SK-N-SH treated with all-trans-retinoic acid at 6 μM for 48 hours (cell line): ENCODE results near the gene DEDD2.

ENCODE experiments used
- ATAC-seq: fragments of 200-7000 bp; cut with Tn5 transposase; 3 replicates; pipeline ENCODE4 v1.9.1; 2020; ENCODE audit warnings: mild to moderate bottlenecking, moderate library complexity
- ARNTL ChIP-seq: fragments of 450-650 bp; formaldehyde crosslinking; IDR thresholded peaks from 2 replicates; pipeline ENCODE4 v1.5.0; 2020; ENCODE audit warnings: low read depth, mild to moderate bottlenecking, moderate library complexity, borderline replicate concordance
- BACH2 ChIP-seq: fragments of 250-450 bp; sonication (Bioruptor Pico); IDR thresholded peaks from 2 replicates; pipeline ENCODE4 v1.9.0; 2021; ENCODE audit warnings: mild to moderate bottlenecking, borderline replicate concordance
- CREB5 ChIP-seq: fragments of 250-450 bp; sonication (Bioruptor Pico); IDR thresholded peaks from 2 replicates; pipeline ENCODE4 v1.5.1; 2020; ENCODE audit warnings: low read depth, mild to moderate bottlenecking, moderate library complexity
- CSDC2 ChIP-seq: fragments of 250-450 bp; sonication (Bioruptor Pico); IDR thresholded peaks from 2 replicates; pipeline ENCODE4 v1.5.0; 2020; ENCODE audit warnings: mild to moderate bottlenecking, moderate library complexity
- ESRRG ChIP-seq: fragments of 250-450 bp; sonication (Bioruptor Pico); IDR thresholded peaks from 2 replicates; pipeline ENCODE4 v1.6.1; 2021; ENCODE audit warnings: mild to moderate bottlenecking
- GLIS3 ChIP-seq: fragments of 250-450 bp; sonication (Bioruptor Pico); IDR thresholded peaks from 2 replicates; pipeline ENCODE4 v1.5.0; 2020; ENCODE audit warnings: mild to moderate bottlenecking, moderate library complexity
- ISL1 ChIP-seq: fragments of 250-450 bp; sonication (Bioruptor Pico); IDR thresholded peaks from 2 replicates; pipeline ENCODE4 v2.1.2; 2022; ENCODE audit warnings: mild to moderate bottlenecking, moderate library complexity
- OSR1 ChIP-seq: fragments of 250-450 bp; sonication (Bioruptor Pico); IDR thresholded peaks from 2 replicates; pipeline ENCODE4 v1.8.0; 2022; ENCODE audit warnings: moderate library complexity, mild to moderate bottlenecking, inconsistent platforms
- PATZ1 ChIP-seq: fragments of 250-450 bp; sonication (Bioruptor Pico); IDR thresholded peaks from 2 replicates; pipeline ENCODE4 v1.8.0; 2020; ENCODE audit warnings: mild to moderate bottlenecking, moderate library complexity, borderline replicate concordance
- PPARA ChIP-seq: fragments of 250-450 bp; sonication (Bioruptor Pico); IDR thresholded peaks from 2 replicates; pipeline ENCODE4 v1.5.0; 2020; ENCODE audit warnings: mild to moderate bottlenecking, borderline replicate concordance
- RARB ChIP-seq: fragments of 250-450 bp; sonication (Bioruptor Pico); IDR thresholded peaks from 2 replicates; pipeline ENCODE4 v1.8.0; 2021; ENCODE audit warnings: mild to moderate bottlenecking, moderate library complexity
- SNAI2 ChIP-seq: fragments of 250-450 bp; sonication (Bioruptor Pico); IDR thresholded peaks from 2 replicates; pipeline ENCODE4 v1.5.0; 2020; ENCODE audit warnings: mild to moderate bottlenecking, moderate library complexity
- TCF4 ChIP-seq: fragments of 250-450 bp; sonication (Bioruptor Pico); IDR thresholded peaks from 2 replicates; pipeline ENCODE4 v1.8.0; 2021; ENCODE audit warnings: mild to moderate bottlenecking, moderate library complexity, borderline replicate concordance
- TOX ChIP-seq: fragments of 250-450 bp; sonication (Bioruptor Pico); IDR thresholded peaks from 2 replicates; pipeline ENCODE4 v1.8.0; 2021; ENCODE audit warnings: mild to moderate bottlenecking, moderate library complexity, borderline replicate concordance
- ZC3H10 ChIP-seq: fragments of 250-450 bp; sonication (Bioruptor Pico); IDR thresholded peaks from 2 replicates; pipeline ENCODE4 v1.5.1; 2021; ENCODE audit warnings: mild to moderate bottlenecking, moderate library complexity
- ZFP3 ChIP-seq: fragments of 250-450 bp; sonication (Bioruptor Pico); IDR thresholded peaks from 2 replicates; pipeline ENCODE4 v1.5.0; 2020; ENCODE audit warnings: mild to moderate bottlenecking, moderate library complexity
- ZFP30 ChIP-seq: fragments of 450-650 bp; formaldehyde crosslinking; IDR thresholded peaks from 2 replicates; pipeline ENCODE4 v1.5.0; 2022; ENCODE audit warnings: mild to moderate bottlenecking, moderate library complexity
- ZNF565 ChIP-seq: fragments of 450-650 bp; formaldehyde crosslinking; conservative IDR thresholded peaks from 2 replicates; pipeline ENCODE4 v1.5.0; 2020; ENCODE audit warnings: low read depth, mild to moderate bottlenecking, moderate library complexity
- ZNF70 ChIP-seq: fragments of 450-650 bp; formaldehyde crosslinking; IDR thresholded peaks from 2 replicates; pipeline ENCODE4 v1.5.0; 2020; ENCODE audit warnings: mild to moderate bottlenecking, moderate library complexity
- ZNF8 ChIP-seq: fragments of 450-650 bp; formaldehyde crosslinking; IDR thresholded peaks from 2 replicates; pipeline ENCODE4 v1.5.0; 2020; ENCODE audit warnings: mild to moderate bottlenecking, moderate library complexity
- TF ChIP-seq, protein P1 (sequence below): fragments of 250-450 bp; sonication (Bioruptor Pico); IDR thresholded peaks from 2 replicates; pipeline ENCODE4 v1.8.0; 2021; ENCODE audit warnings: low read depth, mild to moderate bottlenecking, moderate library complexity, borderline replicate concordance
- TF ChIP-seq, protein P2 (sequence below): fragments of 250-450 bp; sonication (Bioruptor Pico); IDR thresholded peaks from 2 replicates; pipeline ENCODE4 v1.5.1; 2021; ENCODE audit warnings: mild to moderate bottlenecking, moderate library complexity
- TF ChIP-seq, protein P3 (sequence below): fragments of 250-450 bp; sonication (Bioruptor Pico); IDR thresholded peaks from 2 replicates; pipeline ENCODE4 v1.5.0; 2020; ENCODE audit warnings: mild to moderate bottlenecking, moderate library complexity

Gene DEDD2

DNA sequence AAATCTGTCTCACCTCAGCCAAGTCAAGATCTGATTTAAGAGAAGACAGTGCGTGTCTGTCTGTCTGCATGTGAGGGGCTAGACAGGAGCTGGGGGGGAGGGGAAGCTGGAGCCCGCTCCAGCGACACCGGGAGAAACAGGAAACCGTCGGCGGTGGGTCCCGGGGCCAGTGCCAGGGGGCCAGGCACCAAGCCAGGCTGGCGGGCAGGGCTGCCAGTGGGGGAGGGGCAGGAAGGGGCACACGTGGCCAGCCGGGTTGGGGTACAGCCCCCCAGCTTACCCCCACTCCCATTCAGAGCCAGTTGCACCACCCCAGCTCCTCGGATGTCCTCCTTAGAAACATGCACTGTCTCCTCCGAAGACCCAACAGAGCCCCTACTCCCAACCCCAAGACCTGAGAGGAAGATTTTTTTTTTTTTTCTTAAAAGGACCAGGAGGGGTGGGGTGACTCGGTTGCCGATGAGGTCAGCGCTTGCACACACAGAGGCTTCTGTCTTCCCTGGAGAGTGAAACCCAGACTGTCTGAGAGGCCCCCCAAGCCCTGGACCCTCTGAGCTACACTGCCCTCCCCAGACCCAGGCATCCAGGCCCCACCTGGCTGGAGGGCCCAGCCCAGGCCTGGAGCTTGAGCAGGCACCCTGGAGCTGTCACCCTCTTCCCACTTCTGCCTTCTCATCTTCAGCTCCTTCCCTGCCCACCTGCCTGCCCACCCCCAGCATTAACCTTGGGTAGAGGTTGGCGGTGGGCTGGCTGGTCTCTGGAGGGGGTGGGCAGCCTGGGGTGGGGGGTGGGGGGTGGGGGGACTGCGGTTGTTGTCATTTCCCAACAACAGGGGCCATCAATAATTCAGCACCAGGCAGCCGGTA, 33.4 kb upstream of the DEDD2 start:
- no peak; the same call in 2 of the 3 replicates for ATAC-seq
- TF ChIP-seq TCF4 (CRISPR knock-in tag) (no peak), ZFP3 (CRISPR knock-in tag) (no peak), ISL1 (no peak), PPARA (CRISPR knock-in tag) (no peak)

- TF ChIP-seq CSDC2 (no peak), ZC3H10 (no peak), PPARA (CRISPR knock-in tag) (no peak), ZNF8 (CRISPR knock-in tag) (no peak), ARNTL (CRISPR knock-in tag) (no peak), SNAI2 (CRISPR knock-in tag) (no peak), BACH2 (CRISPR knock-in tag) (no peak), RARB (CRISPR knock-in tag) (no peak), GLIS3 (CRISPR knock-in tag) (no peak), PATZ1 (CRISPR knock-in tag) (no peak), ZFP30 (CRISPR knock-in tag) (no peak), CREB5 (CRISPR knock-in tag) (no peak), ESRRG (no peak), ZNF565 (no peak), OSR1 (CRISPR knock-in tag) (no peak), ZNF70 (CRISPR knock-in tag) (no peak), TOX (CRISPR knock-in tag) (no peak)
- TF ChIP-seq, protein P1, sequence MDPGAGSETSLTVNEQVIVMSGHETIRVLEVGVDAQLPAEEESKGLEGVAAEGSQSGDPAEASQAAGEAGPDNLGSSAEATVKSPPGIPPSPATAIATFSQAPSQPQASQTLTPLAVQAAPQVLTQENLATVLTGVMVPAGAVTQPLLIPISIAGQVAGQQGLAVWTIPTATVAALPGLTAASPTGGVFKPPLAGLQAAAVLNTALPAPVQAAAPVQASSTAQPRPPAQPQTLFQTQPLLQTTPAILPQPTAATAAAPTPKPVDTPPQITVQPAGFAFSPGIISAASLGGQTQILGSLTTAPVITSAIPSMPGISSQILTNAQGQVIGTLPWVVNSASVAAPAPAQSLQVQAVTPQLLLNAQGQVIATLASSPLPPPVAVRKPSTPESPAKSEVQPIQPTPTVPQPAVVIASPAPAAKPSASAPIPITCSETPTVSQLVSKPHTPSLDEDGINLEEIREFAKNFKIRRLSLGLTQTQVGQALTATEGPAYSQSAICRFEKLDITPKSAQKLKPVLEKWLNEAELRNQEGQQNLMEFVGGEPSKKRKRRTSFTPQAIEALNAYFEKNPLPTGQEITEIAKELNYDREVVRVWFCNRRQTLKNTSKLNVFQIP (CRISPR knock-in tag), result no peak
- TF ChIP-seq, protein P2, sequence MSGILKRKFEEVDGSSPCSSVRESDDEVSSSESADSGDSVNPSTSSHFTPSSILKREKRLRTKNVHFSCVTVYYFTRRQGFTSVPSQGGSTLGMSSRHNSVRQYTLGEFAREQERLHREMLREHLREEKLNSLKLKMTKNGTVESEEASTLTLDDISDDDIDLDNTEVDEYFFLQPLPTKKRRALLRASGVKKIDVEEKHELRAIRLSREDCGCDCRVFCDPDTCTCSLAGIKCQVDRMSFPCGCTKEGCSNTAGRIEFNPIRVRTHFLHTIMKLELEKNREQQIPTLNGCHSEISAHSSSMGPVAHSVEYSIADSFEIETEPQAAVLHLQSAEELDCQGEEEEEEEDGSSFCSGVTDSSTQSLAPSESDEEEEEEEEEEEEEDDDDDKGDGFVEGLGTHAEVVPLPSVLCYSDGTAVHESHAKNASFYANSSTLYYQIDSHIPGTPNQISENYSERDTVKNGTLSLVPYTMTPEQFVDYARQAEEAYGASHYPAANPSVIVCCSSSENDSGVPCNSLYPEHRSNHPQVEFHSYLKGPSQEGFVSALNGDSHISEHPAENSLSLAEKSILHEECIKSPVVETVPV, result no peak
- TF ChIP-seq, protein P3, sequence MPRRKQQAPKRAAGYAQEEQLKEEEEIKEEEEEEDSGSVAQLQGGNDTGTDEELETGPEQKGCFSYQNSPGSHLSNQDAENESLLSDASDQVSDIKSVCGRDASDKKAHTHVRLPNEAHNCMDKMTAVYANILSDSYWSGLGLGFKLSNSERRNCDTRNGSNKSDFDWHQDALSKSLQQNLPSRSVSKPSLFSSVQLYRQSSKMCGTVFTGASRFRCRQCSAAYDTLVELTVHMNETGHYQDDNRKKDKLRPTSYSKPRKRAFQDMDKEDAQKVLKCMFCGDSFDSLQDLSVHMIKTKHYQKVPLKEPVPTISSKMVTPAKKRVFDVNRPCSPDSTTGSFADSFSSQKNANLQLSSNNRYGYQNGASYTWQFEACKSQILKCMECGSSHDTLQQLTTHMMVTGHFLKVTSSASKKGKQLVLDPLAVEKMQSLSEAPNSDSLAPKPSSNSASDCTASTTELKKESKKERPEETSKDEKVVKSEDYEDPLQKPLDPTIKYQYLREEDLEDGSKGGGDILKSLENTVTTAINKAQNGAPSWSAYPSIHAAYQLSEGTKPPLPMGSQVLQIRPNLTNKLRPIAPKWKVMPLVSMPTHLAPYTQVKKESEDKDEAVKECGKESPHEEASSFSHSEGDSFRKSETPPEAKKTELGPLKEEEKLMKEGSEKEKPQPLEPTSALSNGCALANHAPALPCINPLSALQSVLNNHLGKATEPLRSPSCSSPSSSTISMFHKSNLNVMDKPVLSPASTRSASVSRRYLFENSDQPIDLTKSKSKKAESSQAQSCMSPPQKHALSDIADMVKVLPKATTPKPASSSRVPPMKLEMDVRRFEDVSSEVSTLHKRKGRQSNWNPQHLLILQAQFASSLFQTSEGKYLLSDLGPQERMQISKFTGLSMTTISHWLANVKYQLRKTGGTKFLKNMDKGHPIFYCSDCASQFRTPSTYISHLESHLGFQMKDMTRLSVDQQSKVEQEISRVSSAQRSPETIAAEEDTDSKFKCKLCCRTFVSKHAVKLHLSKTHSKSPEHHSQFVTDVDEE (CRISPR knock-in tag), result no peak
- no peak for ATAC-seq
Observed at GRCh38 chr19:42250183-42250665, 32.7 kb upstream of the DEDD2 start.
